ENCODE measurements around the gene PDILT. TPM values are rescaled to one million over a fixed set of nuclear protein-coding genes. Genes with fewer than 3 reads are reported as not detected.

PDILT gene
- total and polyA plus RNA-seq, 2 experiments from 2014 or later, result not detected

- no peak for DNase-seq (ENCODE audit: low read depth in 1 of 2, low spot score in 1 of 2)
- Histone ChIP-seq H3K9me3 (ENCODE audit: low read depth) (no peaks in the 10 kb centered on the region), H3K27ac (no peak overlapping the region), H3K4me1 (ENCODE audit: low read depth) (no peaks in the 10 kb centered on the region), H3K36me3 (no peaks in the 10 kb centered on the region), H3K27me3 (no peaks in the 10 kb centered on the region), H3K4me3 (no peak overlapping the region)
- TF ChIP-seq CTCF (IDR thresholded peaks at IDR 0.05; ENCODE audit: low read depth, low read length), result no peak
Measured at GRCh38 chr16:20333120-20333519, 71.4 kb downstream of the PDILT start.

- TF ChIP-seq CTCF (IDR thresholded peaks at IDR 0.05; ENCODE audit: low read depth, low read length), result no peak
- Histone ChIP-seq H3K4me1 (ENCODE audit: low read depth) (no peaks in the 10 kb centered on the region), H3K4me3 (no peak overlapping the region), H3K9me3 (ENCODE audit: low read depth) (no peaks in the 10 kb centered on the region), H3K27ac (no peak overlapping the region), H3K36me3 (no peaks in the 10 kb centered on the region), H3K27me3 (no peaks in the 10 kb centered on the region)
- no peak for DNase-seq (ENCODE audit: low read depth in 1 of 2, low spot score in 1 of 2)
Measured at GRCh38 chr16:20332411-20332810, 72.1 kb downstream of the PDILT start.

GRCh38 chr16:20331635-20332034, 72.9 kb downstream of the PDILT start:
- no peak overlapping the region for H3K27ac ChIP-seq
- no peak for TF ChIP-seq CTCF (IDR thresholded peaks at IDR 0.05; ENCODE audit: low read depth, low read length)
- no peak overlapping the region for H3K4me3 ChIP-seq
- H3K9me3 ChIP-seq (ENCODE audit: low read depth), result no peaks in the 10 kb centered on the region
- DNase-seq (ENCODE audit: low read depth in 1 of 2, low spot score in 1 of 2), result no peak
- H3K27me3 ChIP-seq, result no peaks in the 10 kb centered on the region
- H3K4me1 ChIP-seq (ENCODE audit: low read depth), result no peaks in the 10 kb centered on the region
- H3K36me3 ChIP-seq, result no peaks in the 10 kb centered on the region

- Histone ChIP-seq H3K36me3 (no peaks in the 10 kb centered on the region), H3K4me1 (ENCODE audit: low read depth) (no peaks in the 10 kb centered on the region)
Measured at GRCh38 chr16:20329392-20330138, 75.0 kb downstream of the PDILT start.

GRCh38 chr16:20327444-20328041, 77.0 kb downstream of the PDILT start, which contains the start of gene GP2:
GP2 (minus strand) TSS chr16:20327513; CDS start chr16:20326431, 1,082 bp downstream.
- H3K27ac ChIP-seq, result no peak within 1 kb of the TSS
- no peak within 1 kb of the TSS for H3K4me3 ChIP-seq
- no peaks in the 10 kb centered on the region for H3K36me3 ChIP-seq
- no peaks in the 10 kb centered on the region for H3K4me1 ChIP-seq (ENCODE audit: low read depth)
- no peaks in the 10 kb centered on the region for H3K9me3 ChIP-seq (ENCODE audit: low read depth)
- no peaks in the 10 kb centered on the region for H3K27me3 ChIP-seq
- no peak for TF ChIP-seq CTCF (IDR thresholded peaks at IDR 0.05; ENCODE audit: low read depth, low read length)
- DNase-seq (ENCODE audit: low read depth in 1 of 2, low spot score in 1 of 2), result no peak

More at GRCh38 chr16:20329392-20330138, 75.0 kb downstream of the PDILT start:
- no peak for TF ChIP-seq CTCF (IDR thresholded peaks at IDR 0.05; ENCODE audit: low read depth, low read length)
- Histone ChIP-seq H3K27ac (no peak overlapping the region), H3K27me3 (no peaks in the 10 kb centered on the region), H3K4me3 (no peak overlapping the region), H3K9me3 (ENCODE audit: low read depth) (no peaks in the 10 kb centered on the region)
- no peak for DNase-seq (ENCODE audit: low read depth in 1 of 2, low spot score in 1 of 2)
